Esophagus squamous epithelium (tissue), 5 donors: ENCODE results near the gene PRKCE. TPM values are rescaled to one million over a fixed set of nuclear protein-coding genes. Genes with fewer than 3 reads are reported as not detected.

ENCODE experiments used
- DNase-seq: peaks from one replicate; lab custom pipeline; 2025; lab: John Stamatoyannopoulos, UW
- H3K27ac ChIP-seq, 4 donors: fragments of 200-600 bp; sonication (generic); one replicate each; pipeline ENCODE4 v1.5.1; 2016 to 2019; ENCODE audit warnings: mild to moderate bottlenecking in 1 of 4
- H3K27me3 ChIP-seq, 4 donors: fragments of 200-600 bp; sonication (generic); 1 replicate in 3 of 4; 2 replicates in 1 of 4; pipeline versions ENCODE4 v1.5.1 to v1.6.0; 2017 to 2021; ENCODE audit warnings: antibody characterized with exemption in 1 of 4
- H3K36me3 ChIP-seq, 3 donors: fragments of 200-600 bp; sonication (generic); one replicate each; pipeline ENCODE4 v1.5.1; 2016 to 2019
- H3K4me1 ChIP-seq, 3 donors: fragments of 200-600 bp; sonication (generic); one replicate each; pipeline ENCODE4 v1.5.1; 2017 to 2019
- H3K4me3 ChIP-seq, 4 donors: fragments of 200-600 bp; sonication (generic); 1 replicate in 3 of 4; 2 replicates in 1 of 4; pipeline ENCODE4 v1.5.1; 2016 to 2019; ENCODE audit warnings: mild to moderate bottlenecking in 2 of 4, moderate library complexity in 1 of 4
- H3K9me3 ChIP-seq, 3 donors: fragments of 200-600 bp; sonication (generic); one replicate each; pipeline ENCODE4 v1.5.1; 2016 to 2019
- CTCF ChIP-seq, 6 experiments: fragments of 450-650 bp in 4 of 6; fragments of 200-600 bp in 2 of 6; sonication (generic) in 2 of 6; IDR thresholded peaks; one replicate each; pipeline ENCODE4 v1.5.1; 2016 to 2019; ENCODE audit warnings: antibody characterized with exemption in 6 of 6, mild to moderate bottlenecking in 4 of 6, moderate library complexity in 4 of 6
- POLR2A ChIP-seq, 4 donors: fragments of 450-650 bp; IDR thresholded peaks; one replicate each; pipeline ENCODE4 v1.6.1; 2017; ENCODE audit warnings: antibody characterized with exemption in 4 of 4, mild to moderate bottlenecking in 4 of 4, moderate library complexity in 3 of 4
- WGBS, 2 donors: methylation state at CpG; one replicate each; pipeline ENCODE4 v1.1.5; 2018; 5-methylcytosine and 5-hydroxymethylcytosine counted together
- intact Hi-C: fragments of 100-400 bp; cut with DNase I; formaldehyde crosslinking; loops from one replicate; pipeline ENCODE4 v1.15.0; 2022
- total RNA-seq, 4 donors: library from RNA; depleted of rRNA; stranded (reverse); fragments of >200 nt; gene quantifications; one replicate each; pipeline ENCODE4 v1.1.0, GENCODE V29; 2016
- donor health status: DM: yes; HTN: yes; CAD: no.

PRKCE gene
- total RNA-seq, 4 donors from 2014 or later, result 6.5 to 13.7 (median 9.9) TPM

GRCh38 chr2:45629971-45630370 lies 21.5 kb upstream of the PRKCE start:
- Histone ChIP-seq H3K4me3 (no peak overlapping the region), H3K27ac (no peak overlapping the region), H3K36me3 (no peaks in the 10 kb centered on the region), H3K4me1 (no peaks in the 10 kb centered on the region), H3K9me3 (no peaks in the 10 kb centered on the region), H3K27me3 (peaks cover 0 to 11% (median 0%) of the 10 kb centered on the region in 4 donors)
- no peak for DNase-seq
- TF ChIP-seq POLR2A (IDR thresholded peaks at IDR 0.05) (no peak), CTCF (IDR thresholded peaks at IDR 0.05) (no peak)
- intact Hi-C loops, result no loop called here
- WGBS, 2 donors, result 75 to 100% methylated on average over 1 of the region's 1 CpG

- intact Hi-C loops, result no loop called here
- Histone ChIP-seq H3K9me3 (no peaks in the 10 kb centered on the region), H3K27ac (no peak overlapping the region), H3K27me3 (peaks cover 0 to 11% (median 0%) of the 10 kb centered on the region in 4 donors), H3K4me1 (no peaks in the 10 kb centered on the region), H3K4me3 (no peak overlapping the region), H3K36me3 (no peaks in the 10 kb centered on the region)
- 82 to 97% methylated on average over 3 of the region's 3 CpGs for WGBS, 2 donors
- no peak for TF ChIP-seq CTCF (IDR thresholded peaks at IDR 0.05)
- TF ChIP-seq POLR2A (IDR thresholded peaks at IDR 0.05), result no peak
- no peak for DNase-seq
Measured at GRCh38 chr2:45631319-45631718, 20.2 kb upstream of the PRKCE start.

- H3K9me3 ChIP-seq, result no peaks in the 10 kb centered on the region
- H3K27ac ChIP-seq, result no peak overlapping the region
- H3K4me1 ChIP-seq, result no peaks in the 10 kb centered on the region
- DNase-seq, result no peak
- no peak for TF ChIP-seq POLR2A (IDR thresholded peaks at IDR 0.05)
- no peak for TF ChIP-seq CTCF (IDR thresholded peaks at IDR 0.05)
- no peak overlapping the region for H3K4me3 ChIP-seq
- WGBS, 2 donors, result 63 to 83% methylated on average over 3 of the region's 3 CpGs
- H3K27me3 ChIP-seq, result peaks cover 0 to 11% (median 0%) of the 10 kb centered on the region in 4 donors
- no peaks in the 10 kb centered on the region for H3K36me3 ChIP-seq
- intact Hi-C loops, result no loop called here
Measured at GRCh38 chr2:45631955-45632354, 19.5 kb upstream of the PRKCE start.

GRCh38 chr2:45634223-45634622 lies 17.3 kb upstream of the PRKCE start:
- intact Hi-C loops, result no loop called here
- no peak overlapping the region for H3K4me3 ChIP-seq
- H3K36me3 ChIP-seq, result no peaks in the 10 kb centered on the region
- H3K4me1 ChIP-seq, result no peaks in the 10 kb centered on the region
- H3K27ac ChIP-seq, result no peak overlapping the region
- DNase-seq, result no peak
- WGBS, 2 donors, result 85% methylated on average over 5 of the region's 5 CpGs
- H3K9me3 ChIP-seq, result no peaks in the 10 kb centered on the region
- H3K27me3 ChIP-seq, result peaks cover 0 to 11% (median 0%) of the 10 kb centered on the region in 4 donors
- TF ChIP-seq CTCF (IDR thresholded peaks at IDR 0.05), result no peak
- TF ChIP-seq POLR2A (IDR thresholded peaks at IDR 0.05), result no peak

GRCh38 chr2:45636008-45636407 lies 15.5 kb upstream of the PRKCE start:
- DNase-seq, result no peak
- Histone ChIP-seq H3K9me3 (no peaks in the 10 kb centered on the region), H3K4me1 (no peaks in the 10 kb centered on the region), H3K36me3 (no peaks in the 10 kb centered on the region), H3K27ac (no peak overlapping the region), H3K27me3 (peaks cover 0 to 10% (median 0%) of the 10 kb centered on the region in 4 donors), H3K4me3 (no peak overlapping the region)
- intact Hi-C loops, result no loop called here
- 82 to 84% methylated on average over 5 of the region's 5 CpGs for WGBS, 2 donors
- no peak for TF ChIP-seq POLR2A (IDR thresholded peaks at IDR 0.05)
- no peak for TF ChIP-seq CTCF (IDR thresholded peaks at IDR 0.05)
